ENCODE measurements around the gene CHSY3.

Gene CHSY3

DNA sequence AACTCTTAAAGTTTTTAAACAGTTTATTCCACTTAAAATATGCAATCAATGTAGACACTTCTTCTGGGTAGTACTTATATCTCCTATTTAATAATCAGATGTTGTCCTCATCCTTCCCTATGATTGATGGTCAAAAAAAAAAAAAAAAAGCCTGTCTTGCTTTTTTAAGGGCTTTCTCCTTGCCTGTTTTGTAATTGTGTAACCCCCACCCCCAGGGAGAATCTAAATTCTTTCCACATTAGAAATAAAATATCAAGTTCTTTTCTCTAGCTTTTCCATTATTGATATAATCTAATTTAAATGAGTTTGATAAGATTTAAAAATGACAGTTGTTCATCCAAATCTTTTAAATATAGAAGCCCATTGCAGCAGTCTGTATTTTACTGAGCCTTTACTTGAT is 119.7 kb downstream of the CHSY3 start:
- DNase-seq (ENCODE audit: low read depth): no peak

DNA sequence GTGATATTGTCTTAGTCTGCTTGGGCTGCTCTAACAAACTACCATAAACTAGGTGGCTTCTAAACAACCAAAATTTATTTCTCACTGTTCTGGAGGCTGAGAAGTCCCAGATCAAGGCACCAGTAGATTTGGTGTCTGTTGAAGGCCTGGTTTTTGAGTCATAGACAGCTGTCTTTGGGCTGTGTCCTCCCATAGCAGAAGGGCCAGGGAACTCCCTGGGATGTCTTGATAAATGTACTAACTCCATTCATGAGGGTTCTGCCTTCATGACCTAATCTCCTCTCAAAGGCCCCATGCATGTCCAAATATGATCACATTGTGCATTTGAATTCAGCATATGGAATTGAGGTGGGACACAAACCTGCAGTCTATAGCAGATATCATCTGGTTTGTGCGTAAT is 121.2 kb downstream of the CHSY3 start:
- no peak for DNase-seq (ENCODE audit: low read depth)

DNA sequence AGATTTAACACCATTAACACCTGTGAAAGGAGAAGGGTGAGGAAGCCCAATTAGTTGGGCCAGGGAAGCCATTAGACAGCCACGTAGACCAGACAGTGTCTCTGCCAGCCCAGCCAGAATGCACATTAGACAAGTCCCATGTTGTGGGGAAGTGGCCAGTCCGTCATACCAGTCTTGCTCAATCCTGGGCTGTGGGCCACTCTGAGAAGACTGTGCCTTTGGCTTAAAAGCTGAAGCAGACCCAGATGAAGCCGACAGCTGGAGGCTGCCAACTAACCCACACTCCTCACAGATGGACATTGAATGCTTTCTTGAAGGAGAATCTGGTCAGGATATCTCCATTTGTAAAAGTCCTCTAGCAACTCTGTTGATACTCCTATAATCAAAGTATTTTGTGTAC is 128.5 kb downstream of the CHSY3 start:
- no peak for DNase-seq (ENCODE audit: low read depth)

DNA sequence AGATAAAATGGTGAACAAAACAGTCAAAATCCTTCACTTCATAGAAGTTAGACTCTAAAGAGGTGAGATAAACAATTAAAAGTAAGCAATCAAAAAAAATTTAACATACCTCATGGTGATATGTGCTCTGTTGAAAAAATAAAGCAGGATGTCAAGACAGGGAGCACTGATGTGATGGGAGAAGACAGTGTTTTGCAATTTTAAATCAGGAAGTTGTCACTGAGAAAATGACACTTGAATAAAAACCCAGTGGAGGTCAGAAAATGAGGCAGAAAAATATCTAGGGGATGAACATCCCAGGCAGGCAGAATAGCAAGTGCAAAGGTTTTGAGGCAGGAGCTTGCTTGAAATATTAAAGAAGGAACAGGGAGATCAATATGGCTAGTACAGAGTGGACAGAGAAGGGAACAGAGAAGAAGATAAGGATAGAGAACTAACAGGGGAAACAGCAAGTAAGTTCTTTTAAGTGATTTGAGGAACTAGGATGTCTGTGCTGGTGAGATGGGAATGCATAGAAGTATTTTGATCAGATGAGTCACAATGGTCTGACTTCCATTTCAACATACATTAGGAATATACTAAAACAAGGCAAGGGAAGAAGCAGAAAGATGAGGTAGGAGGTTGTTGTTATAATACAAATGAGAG is 130.4 kb downstream of the CHSY3 start:
- DNase-seq (ENCODE audit: low read depth): no peak

DNA sequence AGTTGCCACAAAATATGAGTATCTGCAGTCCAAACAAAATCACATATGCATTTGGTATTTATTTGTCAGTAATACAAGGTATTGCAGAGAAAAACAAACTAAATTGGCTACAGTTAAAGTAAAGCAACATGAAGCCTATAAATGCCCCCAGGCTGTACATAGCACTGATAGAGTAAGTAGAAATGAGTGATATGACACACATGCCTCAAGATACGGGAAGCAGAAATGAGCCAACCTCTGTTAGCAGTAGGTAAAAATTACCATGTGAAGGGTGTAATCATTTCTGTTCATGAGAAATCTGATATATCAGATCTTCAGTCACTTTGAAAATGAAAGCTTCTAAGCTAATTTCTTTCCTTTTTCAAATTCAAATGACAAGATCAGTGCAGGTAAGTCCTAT is 131.1 kb downstream of the CHSY3 start:
- no peak for DNase-seq (ENCODE audit: low read depth)

DNA sequence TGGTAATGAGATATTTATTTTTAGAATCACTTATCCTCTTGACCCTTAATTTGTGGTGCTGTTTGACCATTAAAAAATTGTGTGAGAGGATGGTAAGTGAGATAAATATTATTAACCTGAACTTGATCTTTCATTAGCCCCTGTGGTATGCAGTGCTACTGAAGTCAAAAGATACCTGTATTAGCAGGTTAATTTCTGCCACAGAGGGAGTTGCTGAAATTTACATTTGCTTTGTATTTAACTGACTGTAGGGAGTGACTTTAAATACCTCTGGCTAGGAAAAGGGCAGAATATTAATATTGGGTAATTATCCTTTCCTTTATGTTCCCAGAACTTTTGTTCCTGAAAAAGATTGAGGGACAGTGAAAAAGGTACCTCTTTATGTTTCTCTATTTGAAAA is 133.6 kb downstream of the CHSY3 start:
- DNase-seq (ENCODE audit: low read depth): no peak

DNA sequence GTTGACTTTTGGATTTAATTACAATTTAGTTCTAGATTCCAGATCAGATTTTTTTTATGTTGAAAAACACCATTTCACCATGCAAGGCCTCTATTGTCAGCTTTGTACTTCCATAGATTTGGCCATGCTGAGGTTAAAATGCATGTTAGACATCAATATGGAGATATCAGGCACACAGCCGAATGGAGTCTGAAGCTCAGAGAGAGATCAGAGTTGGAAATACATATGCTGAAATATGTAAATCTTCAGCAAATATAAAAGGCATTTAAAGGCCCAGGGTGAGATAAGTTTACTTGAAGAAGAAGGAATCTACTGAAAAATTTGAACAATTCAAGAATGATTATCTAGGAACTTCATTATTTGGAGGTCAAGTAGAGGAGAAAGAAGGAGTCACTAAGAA is 139.6 kb downstream of the CHSY3 start:
- DNase-seq (ENCODE audit: low read depth): no peak

DNA sequence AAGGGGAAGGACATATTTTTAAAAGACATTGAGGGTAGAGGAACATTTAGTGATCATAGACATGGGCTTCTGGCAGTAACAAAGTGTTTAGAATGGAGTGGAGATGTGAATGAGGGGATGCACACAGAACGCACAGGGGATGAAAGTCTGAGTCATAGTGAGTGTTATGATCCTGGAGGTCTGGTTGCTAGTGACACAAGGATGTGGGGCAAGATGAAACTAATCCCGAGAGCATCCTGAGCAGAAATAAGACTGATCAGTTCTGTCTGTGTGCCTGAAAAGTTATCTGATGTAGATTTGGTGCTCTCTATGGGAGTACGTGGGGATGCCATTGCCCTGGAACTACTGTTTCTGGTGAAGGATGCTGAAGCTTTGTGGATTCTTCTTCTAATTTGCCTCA is 141.1 kb downstream of the CHSY3 start:
- DNase-seq (ENCODE audit: low read depth): no peak

DNA sequence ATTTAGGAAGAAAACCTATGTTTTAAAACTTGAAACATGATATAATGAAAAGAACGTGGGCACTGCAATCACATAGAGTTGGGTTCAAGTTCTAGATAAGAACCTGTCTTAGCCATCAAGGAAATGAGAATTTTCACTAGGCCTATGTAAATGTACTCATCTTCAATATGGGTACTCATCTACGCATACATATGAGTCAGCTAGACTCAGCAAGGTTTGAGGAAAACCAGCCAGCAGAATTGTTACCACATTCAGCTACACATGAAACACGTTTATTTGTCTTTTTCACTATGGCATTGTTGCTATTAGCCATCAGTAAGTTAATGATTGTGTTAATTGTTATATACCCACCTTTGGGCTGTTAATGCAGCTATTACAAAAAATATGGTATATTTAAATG is 146.3 kb downstream of the CHSY3 start:
- no peak for DNase-seq (ENCODE audit: low read depth)

DNA sequence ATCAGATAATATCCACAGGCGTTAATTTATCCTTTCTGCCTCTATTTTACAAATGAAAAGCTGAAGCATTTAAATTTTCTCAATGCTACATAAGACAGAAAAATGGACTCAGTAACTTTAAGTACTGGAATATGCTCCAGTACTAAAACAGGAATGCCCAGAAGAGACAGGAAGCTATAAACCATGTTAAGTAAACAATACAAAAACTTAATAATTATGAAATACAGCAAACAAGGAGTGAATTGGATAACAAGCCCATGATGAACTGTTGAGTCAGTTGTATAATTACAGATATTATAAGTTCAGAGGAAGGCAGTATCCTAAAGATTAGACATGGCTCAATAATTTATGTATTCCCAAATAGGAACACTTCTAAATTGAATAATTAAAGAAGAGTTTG is 148.5 kb downstream of the CHSY3 start:
- DNase-seq (ENCODE audit: low read depth): no peak

DNA sequence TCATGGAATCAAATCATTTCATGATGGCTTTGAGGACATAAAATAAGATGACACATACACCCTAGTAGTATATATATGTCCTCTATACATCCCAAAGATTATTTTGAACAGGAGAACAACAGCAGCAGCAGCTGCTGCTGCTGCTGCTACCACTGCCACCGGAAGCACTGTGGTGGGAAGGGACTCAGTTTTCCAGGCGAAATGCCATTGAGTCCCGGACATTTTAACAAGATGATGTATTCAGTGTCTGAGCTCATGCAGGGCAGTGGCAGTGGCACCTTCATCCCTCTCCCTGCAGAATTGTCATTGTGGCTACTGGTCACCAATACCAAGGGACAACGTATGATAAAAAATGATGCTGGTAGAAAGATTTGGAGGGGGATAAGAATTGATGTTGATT is 151.3 kb downstream of the CHSY3 start:
- no peak for DNase-seq (ENCODE audit: low read depth)

DNA sequence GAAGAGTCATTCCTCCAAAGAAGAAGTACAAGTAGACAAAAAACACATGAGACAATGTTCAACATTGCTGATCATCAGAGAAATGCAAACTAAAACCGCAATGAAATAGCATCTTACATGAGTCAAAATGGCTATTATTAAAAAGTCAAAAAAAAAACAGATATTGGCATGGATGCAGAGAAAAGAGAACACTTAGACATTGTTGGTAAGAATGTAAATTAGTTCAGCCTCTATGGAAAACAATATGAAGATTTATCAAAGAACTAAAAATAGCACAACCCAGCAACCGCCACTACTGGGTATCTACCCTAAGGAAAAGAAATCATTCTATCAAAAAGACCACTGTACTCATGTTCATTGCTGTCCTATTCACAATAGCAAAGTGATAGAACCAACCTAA is 157.5 kb downstream of the CHSY3 start:
- no peak for DNase-seq (ENCODE audit: low read depth)

DNA sequence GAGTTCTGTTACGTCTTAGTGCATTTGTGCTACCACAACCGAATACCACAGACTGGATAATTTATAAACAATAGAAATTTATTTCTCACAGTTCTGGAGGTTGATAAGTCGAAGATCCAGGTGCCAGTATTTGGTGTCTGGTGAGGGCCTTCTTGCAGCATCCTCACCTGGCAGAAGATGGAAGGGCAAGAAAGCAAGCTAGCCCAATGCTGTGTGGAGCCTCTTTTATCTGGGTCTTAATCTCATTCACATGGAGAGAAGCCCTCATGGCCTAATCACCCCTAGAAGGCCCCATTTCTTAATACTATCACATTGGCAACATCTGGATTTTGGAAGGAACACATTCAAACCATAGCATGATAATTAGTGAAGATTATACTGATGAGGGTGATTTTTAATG is 159.3 kb downstream of the CHSY3 start:
- no peak for DNase-seq (ENCODE audit: low read depth)

DNA sequence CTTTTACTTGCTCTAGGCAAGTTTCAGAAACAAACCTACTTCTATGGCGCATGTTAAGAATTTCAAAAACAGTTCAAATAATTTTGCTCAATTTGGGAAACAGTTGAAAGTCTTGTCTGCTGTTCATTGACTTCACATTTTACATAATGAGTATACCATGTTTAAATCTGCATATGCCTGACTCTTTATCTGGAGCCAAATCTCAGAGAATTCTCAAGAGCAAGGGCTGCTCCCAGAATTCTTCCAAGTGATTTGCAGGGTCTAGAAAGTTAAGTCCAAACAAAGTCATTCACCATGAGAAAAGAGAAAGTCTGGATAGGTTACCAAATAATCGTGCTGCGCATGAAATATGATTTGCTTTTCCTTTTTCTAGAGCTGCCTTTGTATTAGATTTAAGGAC is 160.2 kb downstream of the CHSY3 start:
- no peak for DNase-seq (ENCODE audit: low read depth)

DNA sequence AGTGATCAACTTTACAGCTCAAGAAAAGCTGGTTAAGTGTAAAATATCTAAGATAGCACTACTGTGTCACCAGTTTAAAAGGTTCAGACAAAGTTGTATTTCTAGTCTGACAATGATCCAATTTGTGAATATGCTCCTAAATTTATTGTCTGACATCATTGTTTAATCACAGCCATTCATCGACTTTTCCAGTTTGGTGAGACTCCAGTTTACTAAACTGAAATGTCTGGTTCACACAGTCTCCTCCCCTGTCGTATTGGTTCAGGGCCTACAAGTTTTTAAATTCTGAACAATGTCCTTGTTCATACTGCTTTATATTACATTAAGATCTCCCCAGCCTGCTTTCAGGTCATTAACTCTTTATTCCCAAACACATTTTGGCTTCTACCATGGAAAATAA is 161.4 kb downstream of the CHSY3 start:
- no peak for DNase-seq (ENCODE audit: low read depth)

DNA sequence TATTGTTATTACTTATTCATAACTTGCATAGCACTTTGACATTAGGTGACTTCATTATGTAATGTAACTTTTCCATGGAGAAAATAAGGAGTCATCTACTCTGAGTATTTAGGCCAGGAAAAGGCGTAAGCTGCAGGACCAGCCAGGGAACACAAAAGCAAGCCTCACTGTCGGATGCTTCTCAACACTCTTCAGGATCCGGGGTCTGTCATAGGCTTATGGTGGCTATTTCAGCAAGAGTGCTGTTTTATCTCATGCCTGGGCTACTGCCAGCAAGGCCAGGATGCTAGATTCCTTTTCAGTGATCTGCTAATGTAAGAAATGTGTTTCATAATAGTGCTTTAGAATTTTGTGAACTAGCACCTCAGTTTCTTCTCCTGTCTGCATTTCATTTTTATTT is 162.4 kb downstream of the CHSY3 start:
- DNase-seq (ENCODE audit: low read depth): no peak

DNA sequence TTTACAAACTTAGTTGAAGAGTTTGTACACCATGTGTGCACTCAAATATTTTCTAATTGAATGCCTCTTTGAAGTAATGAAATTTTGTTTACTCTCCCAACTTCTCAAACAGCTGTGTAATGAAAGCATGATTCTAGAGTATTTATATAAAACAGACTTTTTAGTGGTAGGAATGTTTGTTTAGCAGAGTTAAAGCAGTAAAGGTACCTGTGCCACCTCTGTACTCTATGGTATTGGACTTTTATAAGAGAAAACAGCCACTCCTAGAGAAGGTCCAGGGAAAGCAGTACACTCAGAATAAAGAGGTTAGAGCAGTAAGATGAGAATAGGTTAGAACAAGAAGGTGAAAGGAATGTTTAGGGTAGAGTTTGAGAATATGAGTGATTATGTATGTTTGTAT is 163.1 kb downstream of the CHSY3 start:
- DNase-seq (ENCODE audit: low read depth): no peak

DNA sequence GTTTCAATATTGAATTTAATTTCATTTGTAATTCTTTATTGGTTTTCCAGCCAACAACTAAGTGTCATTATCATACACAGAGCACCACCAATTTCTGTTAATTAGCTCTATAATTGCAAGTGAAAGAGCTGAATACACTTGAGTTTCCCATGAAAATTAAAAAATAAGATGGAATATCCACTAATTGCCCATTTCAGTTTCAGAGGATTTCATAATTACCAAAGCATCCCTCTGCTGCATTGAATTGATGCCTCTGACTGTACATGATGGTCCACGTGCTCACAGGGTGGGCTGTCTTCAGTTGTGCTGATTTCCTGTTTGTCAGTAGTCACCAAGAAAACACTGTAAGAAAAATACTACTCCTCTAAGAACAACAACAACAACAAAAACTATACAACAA is 163.8 kb downstream of the CHSY3 start:
- no peak for DNase-seq (ENCODE audit: low read depth)

DNA sequence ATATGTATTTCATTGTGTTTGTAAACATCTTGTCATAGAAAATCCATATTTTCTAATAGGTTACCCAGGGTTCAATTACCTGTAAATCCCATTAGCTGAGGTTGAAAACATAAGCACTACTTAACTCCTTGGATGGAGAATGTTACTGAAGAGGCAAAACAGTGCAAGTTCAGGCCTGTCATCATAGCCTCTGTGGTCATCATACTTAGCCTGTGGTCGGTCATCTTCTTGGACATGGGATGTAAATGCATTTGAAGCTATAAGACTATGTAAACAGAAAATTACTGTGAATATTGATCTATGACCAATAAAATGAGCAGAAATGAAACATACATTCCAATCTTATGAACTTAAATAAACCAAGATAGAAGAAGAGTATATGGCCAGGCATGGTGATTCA is 164.7 kb downstream of the CHSY3 start:
- DNase-seq (ENCODE audit: low read depth): no peak

DNA sequence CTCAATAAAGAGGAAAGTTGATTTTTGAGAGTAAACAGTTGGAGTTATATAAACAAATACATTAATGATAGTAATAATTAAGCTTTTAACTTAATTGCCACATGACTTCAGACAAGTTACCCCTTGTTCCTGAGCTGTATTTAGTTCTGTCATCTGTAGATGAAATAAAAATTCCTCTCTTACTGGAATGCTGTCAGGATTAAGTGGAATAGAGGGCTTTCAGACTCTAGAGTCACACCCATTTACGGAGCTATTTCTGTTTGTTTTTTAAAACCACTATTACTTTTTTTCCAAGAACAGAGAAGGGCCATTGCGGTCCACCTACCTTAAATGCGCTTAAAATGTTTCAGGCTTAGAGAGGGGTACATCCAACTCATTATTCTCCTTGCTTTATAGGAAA is 170.6 kb downstream of the CHSY3 start:
- no peak for DNase-seq (ENCODE audit: low read depth)

DNA sequence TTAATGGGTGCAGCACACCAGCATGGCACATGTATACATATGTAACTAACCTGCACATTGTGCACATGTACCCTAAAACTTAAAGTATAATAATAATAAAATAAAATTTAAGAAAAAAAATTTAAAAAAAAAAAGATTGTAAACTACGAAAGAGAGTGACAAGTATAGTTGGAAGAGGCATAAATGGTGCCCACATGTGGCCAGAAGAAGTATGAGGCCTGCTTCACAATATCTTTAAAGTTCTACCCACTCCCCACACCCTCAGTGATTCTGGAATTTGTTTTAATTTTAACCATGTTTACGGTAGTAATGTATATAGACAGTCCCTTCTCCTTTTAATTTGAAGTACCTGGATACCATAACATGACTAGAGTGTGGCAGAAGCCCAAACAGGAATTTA is 172.7 kb downstream of the CHSY3 start:
- DNase-seq (ENCODE audit: low read depth): no peak

DNA sequence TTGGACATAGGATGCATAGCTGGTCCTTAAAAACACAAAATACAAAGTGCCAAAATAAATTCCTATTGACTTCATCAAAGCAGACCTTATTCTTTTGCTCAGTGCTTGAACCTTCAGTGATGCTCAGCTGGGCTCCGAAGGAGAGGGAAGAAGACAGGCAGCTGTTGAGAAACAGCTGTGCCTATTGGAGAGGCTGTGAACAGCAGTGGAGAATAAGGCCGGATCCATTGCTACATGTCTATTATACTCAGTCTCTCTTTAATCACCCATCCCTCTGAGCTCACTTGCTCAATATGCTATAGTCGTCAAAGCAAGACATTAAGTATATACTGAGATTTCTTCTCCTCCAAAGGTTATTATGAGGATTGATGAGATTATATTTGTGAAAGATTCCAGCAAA is 174.4 kb downstream of the CHSY3 start:
- no peak for DNase-seq (ENCODE audit: low read depth)

DNA sequence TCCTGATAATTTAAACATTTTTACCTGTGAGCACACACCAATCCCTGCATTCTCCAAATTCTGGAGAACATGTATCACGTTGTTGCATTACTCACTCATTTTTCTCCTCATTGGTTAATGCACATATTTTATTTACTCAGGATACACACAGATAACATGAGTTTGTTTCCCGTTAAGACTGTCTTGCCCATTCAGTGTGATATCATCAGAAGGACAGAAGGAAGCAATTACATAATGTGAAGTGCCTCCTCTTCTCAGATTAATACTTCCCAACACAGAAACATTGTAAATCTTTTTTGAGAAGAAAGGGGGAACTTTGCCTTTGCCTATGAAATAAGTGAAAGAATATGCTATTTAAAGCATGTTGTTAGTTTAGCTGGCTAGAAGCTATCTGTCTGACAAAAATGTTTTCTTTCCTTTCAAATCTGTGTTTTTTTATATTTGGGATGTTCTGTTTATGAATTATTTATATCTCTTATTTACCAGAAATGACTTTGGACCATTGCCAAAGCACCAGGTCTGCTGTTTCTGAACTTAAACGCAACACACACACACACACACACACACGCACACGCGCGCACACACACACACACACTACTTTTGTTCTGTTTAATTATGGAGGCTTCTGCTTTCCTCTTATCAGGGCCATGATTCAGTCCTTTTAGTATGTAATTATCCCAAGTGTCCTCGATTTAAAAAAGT is 186.5 kb downstream of the CHSY3 start:
- DNase-seq (ENCODE audit: low read depth): no peak

DNA sequence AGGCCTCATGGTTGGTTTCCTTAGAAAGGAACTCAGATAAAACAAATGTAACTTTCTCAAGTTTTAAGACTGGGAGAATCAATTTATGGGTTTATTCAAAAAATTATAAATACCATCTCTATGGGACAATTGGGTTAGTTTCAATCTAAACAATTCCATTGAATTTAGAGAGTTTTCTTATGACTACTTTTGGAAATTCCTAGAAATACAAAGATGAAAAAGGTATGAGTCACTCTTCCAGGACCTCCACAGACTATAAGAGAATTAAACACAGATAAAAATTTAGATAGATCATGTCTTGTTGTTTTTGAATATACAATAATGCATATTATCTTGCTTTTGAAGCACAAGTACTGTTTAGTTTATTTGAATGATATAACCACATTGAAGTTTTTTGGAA is 188.7 kb downstream of the CHSY3 start:
- DNase-seq (ENCODE audit: low read depth): no peak
